Right lobe of liver (tissue), 4 donors: ENCODE data around the gene C1QTNF7.

ENCODE experiments used
- POLR2A ChIP-seq: fragments of 450-650 bp; IDR thresholded peaks from one replicate; pipeline ENCODE4 v1.6.1; 2017; ENCODE audit warnings: antibody characterized with exemption, mild to moderate bottlenecking
- TF ChIP-seq, protein P1 (sequence below), 4 donors: fragments of 200-600 bp in 3 of 4; fragments of 450-650 bp in 1 of 4; IDR thresholded peaks; one replicate each; pipeline versions ENCODE4 v1.5.1 to v1.8.0; 2016 to 2022; ENCODE audit warnings: antibody characterized with exemption in 4 of 4, mild to moderate bottlenecking in 2 of 4
- donor health status: DM: no; HTN: no; CAD: no.
- donor health status: DM: no; HTN: no; CAD: no.
- donor health status: DM: no; HTN: yes; CAD: no.

DNA sequence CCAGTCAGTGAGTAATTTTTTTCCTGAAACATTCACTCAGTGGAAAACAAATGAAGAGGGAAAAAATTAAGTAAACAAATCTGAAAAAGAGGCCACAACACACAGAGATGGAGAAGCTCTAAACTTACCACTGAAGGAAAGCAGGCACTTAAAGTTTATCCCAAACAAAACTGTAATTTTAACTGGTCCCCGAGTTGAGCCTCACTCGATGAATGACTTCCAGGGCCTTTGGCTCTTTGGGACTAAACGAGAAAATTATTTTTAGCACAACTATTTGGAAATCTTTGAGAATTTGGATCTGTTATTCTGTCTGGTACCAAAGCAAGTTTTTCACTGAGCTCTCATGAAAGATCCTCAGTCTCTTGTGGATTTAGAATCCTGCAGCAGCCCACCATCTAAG is at the start of gene C1QTNF7:
- TF ChIP-seq, protein P1, sequence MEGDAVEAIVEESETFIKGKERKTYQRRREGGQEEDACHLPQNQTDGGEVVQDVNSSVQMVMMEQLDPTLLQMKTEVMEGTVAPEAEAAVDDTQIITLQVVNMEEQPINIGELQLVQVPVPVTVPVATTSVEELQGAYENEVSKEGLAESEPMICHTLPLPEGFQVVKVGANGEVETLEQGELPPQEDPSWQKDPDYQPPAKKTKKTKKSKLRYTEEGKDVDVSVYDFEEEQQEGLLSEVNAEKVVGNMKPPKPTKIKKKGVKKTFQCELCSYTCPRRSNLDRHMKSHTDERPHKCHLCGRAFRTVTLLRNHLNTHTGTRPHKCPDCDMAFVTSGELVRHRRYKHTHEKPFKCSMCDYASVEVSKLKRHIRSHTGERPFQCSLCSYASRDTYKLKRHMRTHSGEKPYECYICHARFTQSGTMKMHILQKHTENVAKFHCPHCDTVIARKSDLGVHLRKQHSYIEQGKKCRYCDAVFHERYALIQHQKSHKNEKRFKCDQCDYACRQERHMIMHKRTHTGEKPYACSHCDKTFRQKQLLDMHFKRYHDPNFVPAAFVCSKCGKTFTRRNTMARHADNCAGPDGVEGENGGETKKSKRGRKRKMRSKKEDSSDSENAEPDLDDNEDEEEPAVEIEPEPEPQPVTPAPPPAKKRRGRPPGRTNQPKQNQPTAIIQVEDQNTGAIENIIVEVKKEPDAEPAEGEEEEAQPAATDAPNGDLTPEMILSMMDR (IDR thresholded peaks at IDR 0.05) = no peak
- no peak for TF ChIP-seq POLR2A
